Measurements from ENCODE around the gene CEP57L1. TPM values are rescaled to one million over a fixed set of nuclear protein-coding genes. Genes with fewer than 3 reads are reported as not detected.

Gene CEP57L1
- polyA plus RNA-seq, 3 donors, result 3.4 to 5.2 (median 3.9) TPM

DNA sequence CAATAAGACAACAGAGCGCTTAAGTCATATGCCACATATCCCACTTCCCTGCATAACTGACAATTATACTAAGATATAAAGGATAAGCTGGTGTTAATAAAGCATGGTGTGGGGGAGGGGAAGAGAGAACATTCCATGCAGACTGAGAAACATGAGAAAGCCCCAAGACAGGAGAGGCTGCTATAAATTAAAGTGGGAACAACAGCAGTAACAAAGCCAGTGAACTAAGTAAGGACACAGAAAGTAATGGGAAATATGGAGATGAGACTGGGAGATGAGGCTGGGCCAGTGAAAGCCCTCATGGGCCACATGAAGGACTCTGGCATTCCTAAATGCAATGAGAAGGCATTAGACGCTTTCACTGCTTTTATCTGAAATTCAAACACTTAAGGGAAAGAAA lies 42.0 kb upstream of the CEP57L1 start:
- TF ChIP-seq CTCF (IDR thresholded peaks at IDR 0.05), result no peak
- Mint-ChIP-seq H3K4me3 (no peak overlapping the region), H3K9me3 (peaks cover 0 to 3% (median 0%) of the 10 kb centered on the region in 7 donors), H3K27me3 (ENCODE audit: low read depth in 3 of 3) (peaks cover 0 to 2% (median 0%) of the 10 kb centered on the region in 3 donors), H3K27ac (no peak overlapping the region), H3K4me1 (peaks cover 32% of the 10 kb centered on the region), H3K36me3 (peaks cover 4 to 7% of the 10 kb centered on the region in 2 donors)
- no peak for DNase-seq
- Histone ChIP-seq H3K9ac (ENCODE audit: insufficient read depth, low read length, poor library complexity, severe bottlenecking) (no peak overlapping the region), H3K4me1 (ENCODE audit: control insufficient read depth in 1 of 2, insufficient read depth in 2 of 2, low read length in 2 of 2) (peaks cover 5 to 31% of the 10 kb centered on the region in 2 donors), H3K27me3 (ENCODE audit: control insufficient read depth in 2 of 2, insufficient read depth in 2 of 2, low read length in 2 of 2) (no peaks in the 10 kb centered on the region), H3K79me2 (ENCODE audit: insufficient read depth, low read length) (peaks cover 6% of the 10 kb centered on the region), H2AFZ (ENCODE audit: insufficient read depth, low read depth, low read length, poor library complexity, severe bottlenecking) (no peak overlapping the region), H3K9me3 (replicated peaks in 1 of 2; ENCODE audit: control insufficient read depth in 1 of 2, insufficient read depth in 1 of 2, low read length in 2 of 2) (no peaks in the 10 kb centered on the region), H3K27ac (ENCODE audit: low read depth in 1 of 2, low read length in 2 of 2) (no peak overlapping the region), H3K4me2 (replicated peaks; ENCODE audit: extremely low read depth, low read length, poor library complexity, severe bottlenecking) (no peak overlapping the region), H3K4me3 (replicated peaks in 1 of 3; ENCODE audit: low read depth in 2 of 3, low read length in 3 of 3) (no peak overlapping the region), H4K20me1 (ENCODE audit: insufficient read depth, low read length) (peaks cover 3% of the 10 kb centered on the region), H3K36me3 (replicated peaks in 1 of 2; ENCODE audit: control insufficient read depth in 1 of 2, insufficient read depth in 2 of 2, low read length in 2 of 2) (no peaks in the 10 kb centered on the region)
- intact Hi-C loops (cut with micrococcal nuclease), result no loop called here
- WGBS (ENCODE audit: insufficient coverage), result no CpG with 5 or more reads among the region's 2 CpGs

DNA sequence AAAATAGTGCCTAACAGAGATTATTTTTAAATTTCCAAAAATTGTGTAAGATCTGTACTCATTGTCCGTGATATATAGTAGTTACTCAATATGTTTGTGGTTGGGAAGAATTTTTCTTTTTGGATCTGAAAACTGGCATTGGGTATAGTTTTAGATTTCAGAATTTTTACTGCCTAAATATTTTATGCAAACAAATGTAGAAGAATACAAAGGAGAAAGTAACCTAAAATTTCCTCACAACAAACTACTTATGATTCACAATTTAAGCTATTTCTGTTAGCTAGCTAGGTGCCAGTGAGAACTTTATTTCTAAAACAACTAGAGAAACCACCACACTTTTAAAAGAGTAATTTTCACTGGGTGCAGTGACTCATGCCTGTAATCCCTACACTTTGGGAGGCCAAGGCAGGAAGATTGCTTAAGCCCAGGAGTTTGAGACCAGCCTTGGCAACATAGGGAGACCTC lies 39.5 kb upstream of the CEP57L1 start:
- Histone ChIP-seq H3K4me1 (ENCODE audit: control insufficient read depth in 1 of 2, insufficient read depth in 2 of 2, low read length in 2 of 2) (peaks cover 20 to 46% of the 10 kb centered on the region in 2 donors), H3K9ac (ENCODE audit: insufficient read depth, low read length, poor library complexity, severe bottlenecking) (no peak overlapping the region), H2AFZ (ENCODE audit: insufficient read depth, low read depth, low read length, poor library complexity, severe bottlenecking) (no peak overlapping the region), H3K27me3 (ENCODE audit: control insufficient read depth in 2 of 2, insufficient read depth in 2 of 2, low read length in 2 of 2) (no peaks in the 10 kb centered on the region), H3K27ac (ENCODE audit: low read depth in 1 of 2, low read length in 2 of 2) (no peak overlapping the region), H3K36me3 (replicated peaks in 1 of 2; ENCODE audit: control insufficient read depth in 1 of 2, insufficient read depth in 2 of 2, low read length in 2 of 2) (no peaks in the 10 kb centered on the region), H3K4me2 (replicated peaks; ENCODE audit: extremely low read depth, low read length, poor library complexity, severe bottlenecking) (no peak overlapping the region), H3K9me3 (replicated peaks in 1 of 2; ENCODE audit: control insufficient read depth in 1 of 2, insufficient read depth in 1 of 2, low read length in 2 of 2) (no peaks in the 10 kb centered on the region), H4K20me1 (ENCODE audit: insufficient read depth, low read length) (peaks cover 3% of the 10 kb centered on the region), H3K79me2 (ENCODE audit: insufficient read depth, low read length) (peaks cover 6% of the 10 kb centered on the region), H3K4me3 (replicated peaks in 1 of 3; ENCODE audit: low read depth in 2 of 3, low read length in 3 of 3) (no peak overlapping the region)
- Mint-ChIP-seq H3K9me3 (no peaks in the 10 kb centered on the region), H3K36me3 (no peaks in the 10 kb centered on the region), H3K4me3 (no peak overlapping the region), H3K27me3 (ENCODE audit: low read depth in 3 of 3) (no peaks in the 10 kb centered on the region), H3K27ac (no peak overlapping the region), H3K4me1 (peaks cover 40% of the 10 kb centered on the region)
- DNase-seq, result peak in 1 of 3 donors; percentile 24
- intact Hi-C loops (cut with micrococcal nuclease), result no loop called here
- no peak for TF ChIP-seq CTCF (IDR thresholded peaks at IDR 0.05)
- whole genome bisulfite sequencing (ENCODE audit: insufficient coverage), result no CpG with 5 or more reads among the region's 1 CpG

All from CD14-positive monocyte (primary cell).